ENCODE results near the gene ST6GAL1. TPM values are rescaled to one million over a fixed set of nuclear protein-coding genes. Genes with fewer than 3 reads are reported as not detected.

The ST6GAL1 gene
- total and polyA plus RNA-seq, 2 of the 8 experiments (the other 6 are each of a cell fraction or from before 2014, with no cell fraction given), result 62.8 to 80.9 TPM

- CTCF ChIA-PET (ENCODE audit: partially characterized antibody), result interaction anchor here (0.6 kb wide), 1 partner anchor 62 kb away, joined by 3 read pairs; no protein-coding TSS in a partner anchor
- H2AFZ ChIP-seq (ENCODE audit: low read length), result no peak overlapping the region
- peaks cover 4 to 37% (median 17%) of the 10 kb centered on the region in 4 experiments; a peak in 7 of 8 replicates for H3K36me3 ChIP-seq (ENCODE audit: control insufficient read depth in 2 of 4, insufficient read depth in 4 of 4, low read length in 3 of 4)
- no peak overlapping the region for H3K23ac ChIP-seq (ENCODE audit: insufficient read length)
- H3K4ac ChIP-seq (replicated peaks; ENCODE audit: insufficient read length, low read depth, low read length), result no peak overlapping the region
- H3K9me3 ChIP-seq (ENCODE audit: insufficient read depth in 2 of 2, low read depth in 1 of 2, low read length in 1 of 2), result no peaks in the 10 kb centered on the region
- no peak overlapping the region for H3K4me2 ChIP-seq (ENCODE audit: insufficient read depth in 1 of 2, low read depth in 2 of 2, low read length in 2 of 2)
- no peaks in the 10 kb centered on the region; the same call in 1 of the 2 replicates for H3K79me1 ChIP-seq (ENCODE audit: low read depth, low read length)
- H3K4me3 ChIP-seq (ENCODE audit: extremely low read depth in 1 of 4, insufficient read depth in 2 of 4, low read depth in 3 of 4, low read length in 4 of 4), result no peak overlapping the region
- H3K18ac ChIP-seq (ENCODE audit: extremely low read depth, low read length), result no peak overlapping the region
- peaks cover 0 to 4% (median 2%) of the 10 kb centered on the region in 4 experiments; a peak in 1 of 7 replicates for H3K4me1 ChIP-seq (replicated peaks in 1 of 4; ENCODE audit: control insufficient read depth in 3 of 4, insufficient read depth in 4 of 4, low read length in 3 of 4)
- H4K91ac ChIP-seq (replicated peaks; ENCODE audit: insufficient read length, low read length), result no peak overlapping the region
- no peaks in the 10 kb centered on the region for H3K27me3 ChIP-seq (replicated peaks in 1 of 4; ENCODE audit: control insufficient read depth in 3 of 4, extremely low read depth in 1 of 4, insufficient read depth in 3 of 4, low read length in 3 of 4)
- no peaks in the 10 kb centered on the region for H4K20me1 ChIP-seq (replicated peaks in 1 of 2; ENCODE audit: control insufficient read depth in 1 of 2, insufficient read depth in 2 of 2, low read length in 2 of 2)
- H2BK20ac ChIP-seq (ENCODE audit: low read length), result no peak overlapping the region
- H3K9ac ChIP-seq (replicated peaks in 1 of 4; ENCODE audit: extremely low read depth in 1 of 4, low read depth in 3 of 4, low read length in 3 of 4), result no peak overlapping the region
- H3K23me2 ChIP-seq (ENCODE audit: low read depth, low read length), result no peaks in the 10 kb centered on the region
- H2BK5ac ChIP-seq (ENCODE audit: low read depth, low read length), result no peak overlapping the region
- no peak overlapping the region for H2BK120ac ChIP-seq (replicated peaks; ENCODE audit: low read depth, low read length)
- H4K5ac ChIP-seq (ENCODE audit: insufficient read length, low read depth, low read length), result no peak overlapping the region
- peak overlapping the region; percentile 27 for H3K27ac ChIP-seq (ENCODE audit: low read depth, low read length)
- no peak overlapping the region for H3K56ac ChIP-seq (replicated peaks; ENCODE audit: insufficient read length, low read depth, low read length)
- POLR2A ChIA-PET (ENCODE audit: partially characterized antibody), result no interaction called here
- no peak overlapping the region for H3K14ac ChIP-seq (ENCODE audit: insufficient read length)
- peak in 1 of 2 experiments; percentile 44 for DNase-seq (ENCODE audit: low read depth in 1 of 2, low spot score in 2 of 2)
- no peak for FAIRE-seq
- H3K79me2 ChIP-seq (ENCODE audit: control insufficient read depth in 1 of 2, insufficient read depth in 2 of 2, low read length in 2 of 2), result no peaks in the 10 kb centered on the region
- no peak overlapping the region for H4K8ac ChIP-seq (ENCODE audit: extremely low read depth, insufficient read depth, low read length)
- no peak overlapping the region for H2BK12ac ChIP-seq (ENCODE audit: low read depth, low read length)
- WGBS, 2 experiments (ENCODE audit: extremely low coverage in 1 of 2, insufficient coverage in 1 of 2, insufficient read length in 1 of 2, insufficient replicate concordance in 2 of 2, low coverage in 1 of 2, low lambda C conversion rate in 2 of 2, missing lambda C conversion rate in 1 of 2), result 92 to 100% methylated on average over 1 to 8 of the region's 8 CpGs
- TF ChIP-seq POLR2A (IDR thresholded peaks at IDR 0.05; ENCODE audit: control extremely low read depth in 1 of 2, low read depth in 2 of 2, low read length in 2 of 2), result peak in 1 of 2 experiments; percentile 47; a peak in 2 of 3 replicates
- TF ChIP-seq JUND (IDR thresholded peaks at IDR 0.05; ENCODE audit: low read length), result no peak
- 0 out of 2 replicates have a peak, but pooled peaks have one; percentile 33 for TF ChIP-seq POLR2AphosphoS5 (IDR thresholded peaks at IDR 0.05; ENCODE audit: low read depth, low read length)
- TF ChIP-seq SIN3A (conservative IDR thresholded peaks at IDR 0.05 in 1 of 2, IDR thresholded peaks at IDR 0.05 in 1 of 2; ENCODE audit: low read depth in 1 of 2, low read length in 2 of 2), result no peak
- no peak overlapping the region for H2BK15ac ChIP-seq (ENCODE audit: low read length)
- H2AK5ac ChIP-seq (ENCODE audit: low read depth, low read length), result no peak overlapping the region
Observed at GRCh38 chr3:187079090-187080022, 149.0 kb downstream of the ST6GAL1 start.

All from H1 (cell line).